ENCODE data around the gene LGALS9.
"Not testable (repeated sequence)": the region's sequence is repeated elsewhere in the genome, so short reads cannot be mapped to it uniquely, and the experiment has no call there.

The LGALS9 gene

GRCh38 chr17:27631897-27632725 is 1.1 kb downstream of the LGALS9 start:
- no peak for DNase-seq

- not testable (repeated sequence) for DNase-seq
Measured at GRCh38 chr17:27632766-27633165, 1.8 kb downstream of the LGALS9 start.

GRCh38 chr17:27633312-27634025 is 2.5 kb downstream of the LGALS9 start:
- DNase-seq: no peak

GRCh38 chr17:27634026-27634335 is 3.0 kb downstream of the LGALS9 start:
- DNase-seq: no peak

GRCh38 chr17:27634776-27635175 is 3.8 kb downstream of the LGALS9 start:
- DNase-seq: no peak

- no peak for DNase-seq
Measured at GRCh38 chr17:27635275-27635823, 4.4 kb downstream of the LGALS9 start.

GRCh38 chr17:27636005-27636520 is 5.1 kb downstream of the LGALS9 start:
- DNase-seq: not testable (repeated sequence)

- DNase-seq: not testable (repeated sequence)
Measured at GRCh38 chr17:27637818-27638217, 6.8 kb downstream of the LGALS9 start.

GRCh38 chr17:27638415-27638914 is 7.5 kb downstream of the LGALS9 start:
- not testable (repeated sequence) for DNase-seq

GRCh38 chr17:27640790-27641189 is 9.8 kb downstream of the LGALS9 start:
- no peak for DNase-seq

GRCh38 chr17:27644586-27644985 is 13.6 kb downstream of the LGALS9 start:
- no peak for DNase-seq

GRCh38 chr17:27645621-27646020 is 14.6 kb downstream of the LGALS9 start:
- not testable (repeated sequence) for DNase-seq

- DNase-seq: no peak
Measured at GRCh38 chr17:27646232-27646631, 15.2 kb downstream of the LGALS9 start.

GRCh38 chr17:27647765-27648164 is 16.8 kb downstream of the LGALS9 start:
- no peak for DNase-seq

- not testable (repeated sequence) for DNase-seq
Measured at GRCh38 chr17:27649111-27649571, 18.2 kb downstream of the LGALS9 start.

GRCh38 chr17:27649929-27650328 is 18.9 kb downstream of the LGALS9 start:
- no peak for DNase-seq

- DNase-seq: no peak
Measured at GRCh38 chr17:27650836-27651235, 19.8 kb downstream of the LGALS9 start.

GRCh38 chr17:27651411-27652345 is 20.7 kb downstream of the LGALS9 start:
- DNase-seq: no peak

- DNase-seq: not testable (repeated sequence)
Measured at GRCh38 chr17:27653449-27653971, 22.5 kb downstream of the LGALS9 start.

GRCh38 chr17:27654136-27654535 is 23.1 kb downstream of the LGALS9 start:
- no peak for DNase-seq

GRCh38 chr17:27654654-27655524 is 23.9 kb downstream of the LGALS9 start:
- DNase-seq: peak; percentile 2

Data from DMS79 treated with DMSO at 0.1 percent for 48 hours (cell line).